Measurements from ENCODE around the gene EARS2. TPM values are rescaled to one million over a fixed set of nuclear protein-coding genes. Genes with fewer than 3 reads are reported as not detected.

The EARS2 gene
- total RNA-seq, 1 experiment from 2014 or later: 32.4 TPM

- Histone ChIP-seq H3K4me3 (ENCODE audit: low read depth, low read length) (peak overlapping the region; percentile 13; the same call in 1 of the 2 replicates), H3K36me3 (ENCODE audit: control insufficient read depth, insufficient read depth, low read length) (peaks cover 3% of the 10 kb centered on the region), H3K9me3 (no peaks in the 10 kb centered on the region), H3K4me1 (peaks cover 11% of the 10 kb centered on the region; the same call in 1 of the 2 replicates), H3K27me3 (replicated peaks; ENCODE audit: control insufficient read depth, insufficient read depth, low read length) (no peaks in the 10 kb centered on the region)
- intact Hi-C loops (cut with micrococcal nuclease; ENCODE audit: unreplicated experiment): no loop called here
- H3K27me3 Mint-ChIP-seq (ENCODE audit: insufficient read depth, unreplicated experiment): no peaks in the 10 kb centered on the region
- TSS peak; percentile 66 for BruUV-seq (replicated peaks)
- TF ChIP-seq CTCF (IDR thresholded peaks at IDR 0.05; ENCODE audit: insufficient read depth in 1 of 2, low read depth in 1 of 2, low read length in 1 of 2, severe bottlenecking in 1 of 2, unreplicated experiment in 1 of 2): no peak
- H3K4me3 Mint-ChIP-seq (ENCODE audit: unreplicated experiment): peak overlapping the region; percentile 68
- peak; percentile 68 to 75 for DNase-seq
- H3K27ac Mint-ChIP-seq (ENCODE audit: unreplicated experiment): peak overlapping the region; percentile 92
- ChIA-PET CTCF (interaction anchor here (0.6 kb wide), 1 partner anchor 60 kb away, joined by 4 read pairs; the partner anchor contains the start of genes EARS2 and UBFD1), POLR2A (interaction anchor here (0.9 to 1.7 kb wide), 2 partner anchors 9 to 13 kb away, joined by 5 to 13 read pairs; partner anchors contain the start of gene GGA2)
- peaks cover 62% of the 10 kb centered on the region for H3K36me3 Mint-ChIP-seq (ENCODE audit: insufficient read depth, unreplicated experiment)
- H3K4me1 Mint-ChIP-seq (ENCODE audit: low read depth, unreplicated experiment): peaks cover 10% of the 10 kb centered on the region
- no peaks in the 10 kb centered on the region for H3K9me3 Mint-ChIP-seq (ENCODE audit: unreplicated experiment)
Measured at GRCh38 chr16:23496821-23497542, 60.2 kb downstream of the EARS2 start.

- intact Hi-C loops (cut with micrococcal nuclease; ENCODE audit: unreplicated experiment): no loop called here
Measured at GRCh38 chr16:23495671-23496070, 61.5 kb downstream of the EARS2 start.

GRCh38 chr16:23494188-23494587 lies 63.0 kb downstream of the EARS2 start:
- no peaks in the 10 kb centered on the region for H3K27me3 Mint-ChIP-seq (ENCODE audit: insufficient read depth, unreplicated experiment)
- Histone ChIP-seq H3K4me3 (ENCODE audit: low read depth, low read length) (no peak overlapping the region), H3K9me3 (no peaks in the 10 kb centered on the region), H3K36me3 (ENCODE audit: control insufficient read depth, insufficient read depth, low read length) (peaks cover 3% of the 10 kb centered on the region), H3K27me3 (replicated peaks; ENCODE audit: control insufficient read depth, insufficient read depth, low read length) (no peaks in the 10 kb centered on the region), H3K4me1 (peaks cover 11% of the 10 kb centered on the region; the same call in 1 of the 2 replicates)
- H3K36me3 Mint-ChIP-seq (ENCODE audit: insufficient read depth, unreplicated experiment): peaks cover 75% of the 10 kb centered on the region
- no peak overlapping the region for H3K27ac Mint-ChIP-seq (ENCODE audit: unreplicated experiment)
- intact Hi-C loops (cut with micrococcal nuclease; ENCODE audit: unreplicated experiment): no loop called here
- TF ChIP-seq CTCF (IDR thresholded peaks at IDR 0.05; ENCODE audit: insufficient read depth in 1 of 2, low read depth in 1 of 2, low read length in 1 of 2, severe bottlenecking in 1 of 2, unreplicated experiment in 1 of 2): no peak
- CTCF ChIA-PET: no interaction called here
- no peak for DNase-seq
- H3K4me3 Mint-ChIP-seq (ENCODE audit: unreplicated experiment): no peak overlapping the region
- no TSS peak for BruUV-seq (replicated peaks)
- H3K9me3 Mint-ChIP-seq (ENCODE audit: unreplicated experiment): no peaks in the 10 kb centered on the region
- peaks cover 10% of the 10 kb centered on the region for H3K4me1 Mint-ChIP-seq (ENCODE audit: low read depth, unreplicated experiment)
- POLR2A ChIA-PET: no interaction called here

More at GRCh38 chr16:23495671-23496070, 61.5 kb downstream of the EARS2 start:
- H3K9me3 ChIP-seq: no peaks in the 10 kb centered on the region
- peaks cover 11% of the 10 kb centered on the region; the same call in 1 of the 2 replicates for H3K4me1 ChIP-seq
- H3K27me3 ChIP-seq (replicated peaks; ENCODE audit: control insufficient read depth, insufficient read depth, low read length): no peaks in the 10 kb centered on the region
- BruUV-seq (replicated peaks): no TSS peak
- TF ChIP-seq CTCF (IDR thresholded peaks at IDR 0.05; ENCODE audit: insufficient read depth in 1 of 2, low read depth in 1 of 2, low read length in 1 of 2, severe bottlenecking in 1 of 2, unreplicated experiment in 1 of 2): no peak
- POLR2A ChIA-PET: no interaction called here
- no peaks in the 10 kb centered on the region for H3K27me3 Mint-ChIP-seq (ENCODE audit: insufficient read depth, unreplicated experiment)
- H3K9me3 Mint-ChIP-seq (ENCODE audit: unreplicated experiment): no peaks in the 10 kb centered on the region
- no peak overlapping the region for H3K27ac Mint-ChIP-seq (ENCODE audit: unreplicated experiment)
- DNase-seq: no peak
- no peak overlapping the region for H3K4me3 Mint-ChIP-seq (ENCODE audit: unreplicated experiment)
- CTCF ChIA-PET: no interaction called here
- peaks cover 2% of the 10 kb centered on the region; the same call in 1 of the 2 replicates for H3K36me3 ChIP-seq (ENCODE audit: control insufficient read depth, insufficient read depth, low read length)
- H3K4me3 ChIP-seq (ENCODE audit: low read depth, low read length): no peak overlapping the region
- peaks cover 10% of the 10 kb centered on the region for H3K4me1 Mint-ChIP-seq (ENCODE audit: low read depth, unreplicated experiment)
- H3K36me3 Mint-ChIP-seq (ENCODE audit: insufficient read depth, unreplicated experiment): peaks cover 69% of the 10 kb centered on the region

Data from Caco-2 (cell line).